Transverse colon (tissue), 3 donors: ENCODE results near the gene ERP44.

Experiments
- CTCF ChIP-seq, 5 experiments: fragments of 200-600 bp in 3 of 5; fragments of 450-650 bp in 2 of 5; sonication (generic) in 3 of 5; IDR thresholded peaks; 1 replicate in 2 of 5; 2 replicates in 3 of 5; pipeline ENCODE4 v1.5.1; 2016 to 2017; ENCODE audit warnings: antibody characterized with exemption in 5 of 5, inconsistent platforms in 3 of 5, mild to moderate bottlenecking in 2 of 5, moderate library complexity in 1 of 5
- POLR2A ChIP-seq: fragments of 450-650 bp; IDR thresholded peaks from one replicate; pipeline ENCODE4 v1.6.1; 2016; ENCODE audit warnings: antibody characterized with exemption, mild to moderate bottlenecking, moderate library complexity

- TF ChIP-seq CTCF (IDR thresholded peaks at IDR 0.05): no peak
- TF ChIP-seq POLR2A: no peak
Observed at GRCh38 chr9:100014846-100015245, 84.0 kb downstream of the ERP44 start.
